ENCODE data around the gene CAP1.

The CAP1 gene

DNA sequence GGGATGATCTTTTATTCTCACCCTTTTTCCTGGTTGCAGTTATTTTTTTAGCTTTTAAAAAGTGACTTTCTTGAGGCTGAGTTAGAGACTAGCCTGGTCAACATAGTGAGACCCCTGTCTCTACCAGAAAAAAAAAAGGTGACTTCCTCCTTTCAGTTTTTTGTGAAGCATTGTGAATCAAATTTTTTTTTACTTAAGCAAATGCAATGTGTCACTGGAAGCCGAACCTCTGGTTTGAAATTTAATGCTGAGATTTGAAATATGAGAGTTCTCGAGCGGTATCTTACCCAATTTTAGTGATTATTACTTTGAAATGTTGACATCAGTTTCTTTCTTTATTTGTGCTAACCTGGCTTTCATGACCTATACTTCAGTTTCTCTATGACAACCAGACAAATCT lies 3.6 kb downstream of the CAP1 start:
- H3K4me1 ChIP-seq (ENCODE audit: insufficient read depth, low read length, severe bottlenecking) = peaks cover 38% of the 10 kb centered on the region
- no peak overlapping the region; the same call in 1 of the 2 replicates for H3K9ac ChIP-seq (ENCODE audit: low read length)
- H3K9me2 ChIP-seq (ENCODE audit: low read depth, low read length) = no peaks in the 10 kb centered on the region
- H3K9me3 ChIP-seq (ENCODE audit: low read length) = no peaks in the 10 kb centered on the region
- H3K36me3 ChIP-seq (ENCODE audit: insufficient read depth, low read length) = peaks cover 39% of the 10 kb centered on the region
- no peak for TF ChIP-seq CTCF (IDR thresholded peaks at IDR 0.05; ENCODE audit: low read length)
- TF ChIP-seq EZH2 (IDR thresholded peaks at IDR 0.05; ENCODE audit: borderline replicate concordance, low read length) = no peak
- peaks cover 75% of the 10 kb centered on the region for H3K79me2 ChIP-seq (ENCODE audit: insufficient read depth, low read length)
- H3K27me3 ChIP-seq (ENCODE audit: insufficient read depth, low read length) = no peaks in the 10 kb centered on the region
- no peaks in the 10 kb centered on the region for H4K20me1 ChIP-seq (ENCODE audit: insufficient read depth, low read length)
- no peak overlapping the region for H3K4me3 ChIP-seq (ENCODE audit: low read depth, low read length, poor library complexity, severe bottlenecking)
- no peak overlapping the region for H2AFZ ChIP-seq (ENCODE audit: low read length)
- peak overlapping the region; percentile 28 for H3K27ac ChIP-seq (ENCODE audit: low read depth, low read length, poor library complexity, severe bottlenecking)
- peaks cover 5% of the 10 kb centered on the region; the same call in 1 of the 2 replicates for H3F3A ChIP-seq (ENCODE audit: insufficient read depth, low read length)
- peak overlapping the region; percentile 25; the same call in 1 of the 2 replicates for H3K4me2 ChIP-seq (ENCODE audit: low read length)

DNA sequence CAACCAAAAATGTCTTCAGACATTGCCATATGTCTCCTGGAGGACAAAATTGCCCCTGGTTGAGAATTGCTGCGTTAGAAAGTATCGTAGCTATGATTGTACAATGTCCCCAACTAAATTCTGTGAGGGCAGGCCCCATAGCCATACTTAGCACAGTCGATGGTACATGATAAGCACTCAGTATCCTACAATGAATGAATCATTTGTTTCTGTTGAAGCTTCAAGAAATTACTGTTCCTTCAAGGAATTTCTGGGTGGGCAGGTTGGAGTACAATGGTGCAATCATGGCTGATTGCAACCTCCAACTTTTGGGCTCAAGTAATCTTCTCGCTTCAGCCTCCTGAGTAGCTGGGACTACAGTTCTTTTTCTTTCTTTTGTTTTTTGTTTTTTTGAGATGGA lies 4.7 kb downstream of the CAP1 start:
- H3K79me2 ChIP-seq (ENCODE audit: insufficient read depth, low read length) = peaks cover 85% of the 10 kb centered on the region
- no peak overlapping the region for H3K4me2 ChIP-seq (ENCODE audit: low read length)
- peaks cover 32% of the 10 kb centered on the region for H3K4me1 ChIP-seq (ENCODE audit: insufficient read depth, low read length, severe bottlenecking)
- no peaks in the 10 kb centered on the region for H4K20me1 ChIP-seq (ENCODE audit: insufficient read depth, low read length)
- H3K4me3 ChIP-seq (ENCODE audit: low read depth, low read length, poor library complexity, severe bottlenecking) = no peak overlapping the region
- H3K9me3 ChIP-seq (ENCODE audit: low read length) = no peaks in the 10 kb centered on the region
- H3K9ac ChIP-seq (ENCODE audit: low read length) = no peak overlapping the region
- H3K9me2 ChIP-seq (ENCODE audit: low read depth, low read length) = no peaks in the 10 kb centered on the region
- no peak for TF ChIP-seq CTCF (IDR thresholded peaks at IDR 0.05; ENCODE audit: low read length)
- no peak for TF ChIP-seq EZH2 (IDR thresholded peaks at IDR 0.05; ENCODE audit: borderline replicate concordance, low read length)
- H3K27ac ChIP-seq (ENCODE audit: low read depth, low read length, poor library complexity, severe bottlenecking) = no peak overlapping the region
- no peaks in the 10 kb centered on the region for H3F3A ChIP-seq (ENCODE audit: insufficient read depth, low read length)
- H2AFZ ChIP-seq (ENCODE audit: low read length) = no peak overlapping the region
- H3K27me3 ChIP-seq (ENCODE audit: insufficient read depth, low read length) = no peaks in the 10 kb centered on the region
- peaks cover 49% of the 10 kb centered on the region for H3K36me3 ChIP-seq (ENCODE audit: insufficient read depth, low read length)

GRCh38 chr1:40045766-40046165 lies 5.2 kb downstream of the CAP1 start:
- Histone ChIP-seq H3K27me3 (ENCODE audit: insufficient read depth, low read length) (no peaks in the 10 kb centered on the region), H3K4me1 (ENCODE audit: insufficient read depth, low read length, severe bottlenecking) (peaks cover 32% of the 10 kb centered on the region), H3K9ac (ENCODE audit: low read length) (no peak overlapping the region), H3F3A (ENCODE audit: insufficient read depth, low read length) (no peaks in the 10 kb centered on the region), H3K79me2 (ENCODE audit: insufficient read depth, low read length) (peaks cover 88% of the 10 kb centered on the region), H3K4me2 (ENCODE audit: low read length) (no peak overlapping the region), H3K4me3 (ENCODE audit: low read depth, low read length, poor library complexity, severe bottlenecking) (no peak overlapping the region), H2AFZ (ENCODE audit: low read length) (no peak overlapping the region), H4K20me1 (ENCODE audit: insufficient read depth, low read length) (no peaks in the 10 kb centered on the region), H3K9me2 (ENCODE audit: low read depth, low read length) (no peaks in the 10 kb centered on the region), H3K36me3 (ENCODE audit: insufficient read depth, low read length) (peaks cover 52% of the 10 kb centered on the region), H3K27ac (ENCODE audit: low read depth, low read length, poor library complexity, severe bottlenecking) (no peak overlapping the region), H3K9me3 (ENCODE audit: low read length) (no peaks in the 10 kb centered on the region)
- TF ChIP-seq EZH2 (IDR thresholded peaks at IDR 0.05; ENCODE audit: borderline replicate concordance, low read length) (no peak), CTCF (IDR thresholded peaks at IDR 0.05; ENCODE audit: low read length) (no peak)
